NCI-H187 treated with DMSO at 0.1 percent for 48 hours (cell line): Measurements from ENCODE around the gene LRWD1.
"Not testable (repeated sequence)": the region's sequence is repeated elsewhere in the genome, so short reads cannot be mapped to it uniquely, and the experiment has no call there.

Experiments used
- DNase-seq: peaks from one replicate; lab custom pipeline; 2025; lab: John Stamatoyannopoulos, UW

The LRWD1 gene

GRCh38 chr7:102496861-102497260 is 32.1 kb downstream of the LRWD1 start:
- DNase-seq = not testable (repeated sequence)

- not testable (repeated sequence) for DNase-seq
These were observed 32.5 kb downstream of the LRWD1 start for GRCh38 chr7:102497308-102497707.

DNA sequence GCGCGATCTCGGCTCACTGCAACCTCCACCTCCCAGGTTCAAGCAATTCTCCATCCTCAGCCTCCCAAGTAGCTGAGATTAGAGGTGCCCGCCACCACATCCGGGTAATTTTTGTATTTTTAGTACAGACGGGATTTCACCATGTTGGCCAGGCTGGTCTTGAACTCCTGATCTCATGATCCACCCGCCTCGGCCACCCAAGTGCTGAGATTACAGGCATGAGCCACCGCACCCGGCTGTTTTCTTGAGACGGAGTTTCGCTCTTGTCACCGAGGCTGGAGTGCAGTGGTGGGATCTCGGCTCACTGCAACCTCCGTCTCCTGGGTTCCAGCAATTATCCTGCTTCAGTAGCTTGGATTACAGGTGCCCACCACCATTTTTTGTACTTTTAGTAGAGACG is 33.5 kb downstream of the LRWD1 start:
- not testable (repeated sequence) for DNase-seq

DNA sequence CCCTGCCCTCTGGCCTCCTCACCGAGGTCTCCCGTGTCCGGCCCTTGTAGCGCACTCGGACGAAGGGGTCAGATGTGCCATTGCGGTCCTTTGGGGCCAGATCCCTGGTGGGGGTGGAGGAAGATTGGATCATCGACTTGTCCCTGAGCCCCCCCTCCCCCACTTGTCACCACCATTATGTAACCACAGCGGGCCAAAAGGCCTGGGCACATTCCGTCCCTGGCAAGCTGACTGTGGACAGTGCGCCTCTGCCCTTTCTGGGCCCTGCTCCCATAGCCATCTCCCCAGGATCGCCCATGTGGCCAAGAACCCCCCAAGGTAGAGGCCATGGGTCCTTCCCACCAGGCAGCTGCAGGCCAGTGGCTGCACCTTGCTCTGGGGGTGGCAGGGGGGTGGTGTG is 38.4 kb downstream of the LRWD1 start:
- not testable (repeated sequence) for DNase-seq

- DNase-seq = not testable (repeated sequence)
These were observed 40.8 kb downstream of the LRWD1 start for GRCh38 chr7:102505298-102506185.

DNA sequence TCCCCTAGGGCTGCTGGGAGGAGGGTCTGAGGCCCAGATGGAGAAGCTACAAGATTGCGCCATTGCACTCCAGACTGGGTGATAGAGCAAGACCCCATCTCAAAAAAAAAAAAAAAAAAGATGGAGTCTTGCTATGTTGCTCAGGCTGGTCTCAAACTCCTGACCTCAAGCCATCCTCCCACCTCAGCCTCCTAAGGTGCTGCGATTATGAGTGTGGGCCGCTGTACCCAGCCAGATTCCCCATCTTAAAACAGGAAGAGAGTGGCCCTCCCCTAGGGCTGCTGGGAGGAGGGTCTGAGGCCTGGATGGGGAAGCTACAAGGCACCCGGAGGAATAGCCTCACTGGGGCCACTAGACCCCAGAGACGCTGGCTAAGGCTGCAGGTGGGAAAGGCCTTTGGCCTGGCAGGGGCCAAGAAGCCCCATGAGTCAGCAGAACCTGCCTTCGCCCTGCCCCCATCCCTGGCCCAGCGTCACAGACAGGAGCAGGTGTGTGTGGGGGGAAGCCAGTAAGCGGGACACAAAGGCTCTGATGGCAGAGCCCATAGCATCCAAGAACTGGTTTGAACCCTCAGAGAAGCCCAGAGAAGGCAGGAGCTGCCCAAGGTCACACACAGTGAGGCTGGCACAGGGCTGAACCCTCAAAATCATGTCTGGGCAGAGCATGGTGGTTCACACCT is 42.8 kb downstream of the LRWD1 start:
- DNase-seq = not testable (repeated sequence)

GRCh38 chr7:102510575-102510974 is 45.8 kb downstream of the LRWD1 start:
- not testable (repeated sequence) for DNase-seq

GRCh38 chr7:102511860-102512522 is 47.2 kb downstream of the LRWD1 start:
- not testable (repeated sequence) for DNase-seq

- DNase-seq = not testable (repeated sequence)
These were observed 47.9 kb downstream of the LRWD1 start for GRCh38 chr7:102512642-102513221.

DNA sequence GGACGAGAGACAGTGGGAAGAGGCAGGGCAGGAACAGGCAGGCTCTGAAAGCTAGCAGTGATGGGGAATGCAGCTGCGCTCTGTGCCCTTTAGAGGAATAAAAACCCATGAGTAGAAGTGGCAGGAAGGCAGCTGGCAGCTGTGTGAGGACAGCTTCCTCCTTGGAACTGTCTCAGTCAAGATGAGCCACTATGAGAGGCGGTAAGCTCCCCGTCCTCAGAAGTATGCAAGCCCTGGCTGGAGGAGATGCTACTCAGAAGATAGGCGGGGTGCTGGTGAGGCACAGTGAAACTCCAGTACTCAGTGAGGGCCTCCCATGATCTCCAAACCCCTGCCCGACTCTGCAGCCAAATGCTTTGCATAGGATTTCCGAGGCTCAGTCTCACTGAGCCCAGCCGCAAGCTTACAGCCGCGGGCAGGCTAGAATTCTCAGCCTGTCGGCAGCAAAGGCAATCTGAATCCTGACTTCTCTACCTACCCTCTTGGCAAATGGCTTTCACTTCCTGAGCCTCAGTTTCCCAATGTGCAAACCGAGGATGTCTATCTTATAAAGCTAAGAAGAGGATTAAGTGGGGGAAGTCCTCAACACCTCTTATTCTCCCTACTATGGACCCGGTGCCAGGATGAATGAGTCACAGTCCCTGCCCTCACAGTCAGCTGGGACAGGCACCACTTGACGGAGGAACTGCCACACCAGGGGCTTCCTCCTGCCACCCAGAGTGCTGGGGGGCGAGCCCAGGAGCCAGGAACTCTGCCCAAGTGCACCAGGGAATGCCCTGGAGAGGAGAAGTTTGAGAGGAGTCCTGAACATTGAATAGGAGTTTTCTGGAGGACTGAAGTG is 50.3 kb downstream of the LRWD1 start:
- not testable (repeated sequence) for DNase-seq

DNA sequence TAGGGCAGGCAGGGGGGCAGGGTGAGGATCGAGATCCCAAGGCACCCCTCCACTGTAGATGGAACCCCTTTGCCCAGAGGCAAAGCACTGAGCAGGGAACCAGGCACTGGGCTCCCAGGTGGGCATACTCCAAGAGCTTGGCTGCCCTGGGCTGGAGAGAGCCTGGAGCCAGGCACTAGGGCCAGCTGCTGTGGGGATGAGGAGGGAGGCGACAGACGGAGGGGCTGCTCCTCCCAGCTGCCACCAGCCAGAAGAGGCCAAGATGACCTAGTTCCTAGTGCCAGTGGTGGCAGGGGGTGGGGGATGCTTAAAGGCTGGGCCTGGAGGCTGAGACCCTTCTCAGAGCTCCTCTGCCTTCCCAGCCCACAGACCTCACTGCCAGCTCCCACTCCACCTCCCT is 51.1 kb downstream of the LRWD1 start:
- DNase-seq = not testable (repeated sequence)

- not testable (repeated sequence) for DNase-seq
These were observed 52.2 kb downstream of the LRWD1 start for GRCh38 chr7:102516951-102517350.

- not testable (repeated sequence) for DNase-seq
These were observed 52.9 kb downstream of the LRWD1 start, which contains the start of gene RASA4B for GRCh38 chr7:102517550-102518147. TSS of gene RASA4B (minus strand) at chr7:102517777. CDS start at chr7:102517710, 67 bp downstream.

DNA sequence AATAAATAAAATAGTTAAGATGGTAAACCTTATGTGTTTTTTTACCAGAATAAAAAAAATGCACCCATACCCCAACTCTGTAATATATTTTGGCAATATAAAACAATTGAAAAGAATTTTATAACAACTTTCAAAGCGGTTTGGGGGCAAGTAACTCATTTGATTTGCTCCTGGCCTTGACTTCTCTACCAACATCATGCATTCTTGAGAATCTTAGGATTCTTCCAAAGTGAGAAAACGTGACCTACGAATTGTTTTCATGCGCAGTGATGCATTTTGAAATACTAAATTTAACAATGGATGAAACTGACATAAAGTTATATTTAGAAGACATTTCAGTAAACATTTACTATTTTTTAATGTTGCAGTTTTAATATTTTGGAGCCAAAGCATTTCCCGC is 56.0 kb downstream of the LRWD1 start:
- DNase-seq = not testable (repeated sequence)
